ENCODE results near the gene RPL21.

DNA sequence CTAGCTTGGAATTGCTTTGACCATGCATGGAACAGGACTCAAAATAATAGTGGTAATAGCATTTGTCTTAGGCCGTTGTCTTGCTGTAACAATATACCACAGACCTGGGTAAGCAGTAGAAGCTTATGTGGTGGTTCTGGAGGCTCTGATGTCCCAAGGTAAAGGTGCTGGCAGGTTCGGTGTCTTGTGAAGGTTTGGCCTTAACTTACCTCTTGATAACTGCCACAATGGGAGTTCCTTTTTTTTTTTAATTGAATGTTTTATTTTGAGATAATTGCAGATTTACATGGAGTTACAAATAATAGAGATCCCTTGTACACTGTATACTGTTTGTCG lies 5.8 kb downstream of the RPL21 start:
- no peak for TF ChIP-seq EZH2 (IDR thresholded peaks at IDR 0.05; ENCODE audit: borderline replicate concordance)
- no peak for TF ChIP-seq CTCF (IDR thresholded peaks at IDR 0.05; ENCODE audit: poor library complexity)
